HG03460 (cell line): ENCODE data around the gene PDPN.

Experiments
- ATAC-seq: cut with Tn5 transposase; IDR thresholded peaks from one replicate; pipeline ENCODE4 v1.9.1; 2021; ENCODE audit not compliant: unreplicated experiment

Gene PDPN

DNA sequence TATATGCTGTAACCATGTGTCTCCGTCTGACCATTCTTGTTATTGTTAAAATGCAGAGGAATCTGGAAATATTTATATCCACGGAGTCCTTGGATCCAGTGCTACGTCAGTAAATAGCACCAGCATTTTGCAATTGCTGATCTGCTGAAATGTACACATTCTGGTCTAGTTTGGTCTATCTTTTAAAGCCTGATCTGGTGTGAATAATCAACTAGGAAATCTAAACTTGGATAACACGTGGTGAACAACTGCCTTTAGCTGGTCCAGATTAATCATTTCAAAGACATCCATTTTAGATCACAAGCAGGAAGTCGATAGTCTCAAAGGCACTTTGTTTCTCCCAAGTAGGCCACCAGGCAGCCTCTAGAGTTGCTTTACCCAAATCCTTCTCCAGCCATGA lies 32.6 kb downstream of the PDPN start:
- no peak for ATAC-seq

DNA sequence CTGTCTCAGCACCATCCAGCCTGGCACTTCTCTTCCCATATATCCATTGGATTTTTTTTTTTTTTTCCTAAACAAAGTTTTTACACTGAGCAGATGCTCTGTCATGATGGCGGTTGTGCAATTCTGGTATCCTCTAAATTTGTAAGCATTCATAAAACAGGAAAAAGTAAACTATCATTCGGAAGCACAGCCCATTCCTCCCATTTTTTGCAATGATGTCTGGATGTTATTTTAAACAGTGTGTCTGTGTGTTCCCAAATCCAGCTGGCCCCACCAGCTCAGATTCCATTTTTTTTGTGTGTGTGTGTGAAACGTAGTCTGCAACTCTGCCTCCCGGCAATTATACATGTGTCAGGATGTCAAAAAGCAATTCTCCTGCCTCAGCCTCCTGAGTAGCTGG lies 33.5 kb downstream of the PDPN start:
- no peak for ATAC-seq

DNA sequence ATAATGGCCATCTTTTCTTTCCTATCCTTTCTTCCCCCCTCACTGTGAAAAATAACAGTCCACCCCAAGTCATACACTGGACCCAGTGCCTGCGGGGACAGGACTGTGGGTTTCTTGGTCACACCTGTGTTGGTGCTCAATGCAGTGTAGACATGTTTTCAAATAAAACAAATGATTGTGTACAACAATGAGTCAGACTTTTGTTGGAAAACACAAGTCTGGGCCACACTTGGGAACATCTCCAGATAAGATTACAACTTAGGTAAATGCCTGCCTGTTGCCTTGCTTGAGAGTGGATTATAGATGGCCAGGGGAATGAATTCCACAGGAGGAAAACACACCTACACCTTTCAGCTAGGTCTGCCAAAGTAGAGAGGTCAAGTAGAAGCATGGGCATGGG lies 34.1 kb downstream of the PDPN start:
- ATAC-seq: no peak

DNA sequence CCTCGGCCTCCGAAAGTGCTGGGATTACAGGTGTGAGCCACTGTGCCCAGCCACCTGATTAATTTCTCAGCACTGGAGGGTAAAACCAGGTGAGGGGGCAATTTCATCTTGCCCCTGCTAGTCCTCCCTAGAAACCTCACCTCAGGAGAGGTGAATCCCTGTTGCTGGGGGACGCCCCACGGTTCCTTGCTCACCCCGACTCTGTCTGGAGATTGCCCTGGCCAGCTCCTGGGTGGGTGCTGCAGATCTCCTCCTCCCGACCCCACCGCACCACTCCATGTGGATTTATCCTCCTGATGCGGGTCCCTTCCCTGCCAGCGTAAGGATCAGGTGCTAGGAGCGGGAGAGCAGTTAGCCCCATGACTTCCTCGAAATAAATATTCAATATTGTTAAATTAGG lies 34.9 kb downstream of the PDPN start:
- ATAC-seq: no peak

DNA sequence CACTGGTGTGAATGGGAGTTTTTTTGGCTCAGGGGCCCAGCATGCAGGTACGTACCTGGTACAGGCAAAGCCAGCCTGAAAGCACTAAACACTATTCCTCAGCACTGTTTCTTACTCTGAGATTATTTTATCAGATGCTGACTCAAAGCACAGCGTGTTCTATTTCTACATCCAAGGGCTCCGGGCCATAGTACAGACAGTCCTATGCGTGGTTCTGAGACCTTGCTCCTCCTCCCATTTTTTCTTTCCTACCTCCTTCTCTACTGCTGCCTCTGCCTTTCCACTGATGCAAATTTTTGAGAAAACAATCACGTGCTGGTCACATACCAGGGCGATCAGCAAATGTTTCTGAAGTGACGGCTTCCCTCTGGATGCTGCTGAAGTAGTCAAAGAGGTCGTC lies 36.3 kb downstream of the PDPN start:
- no peak for ATAC-seq

- ATAC-seq: no peak
Measured at GRCh38 chr1:13620825-13621224, 37.2 kb downstream of the PDPN start.

- ATAC-seq: no peak
Measured at GRCh38 chr1:13622446-13622845, 38.8 kb downstream of the PDPN start.

- ATAC-seq: no peak
Measured at GRCh38 chr1:13623021-13623637, 39.5 kb downstream of the PDPN start.

DNA sequence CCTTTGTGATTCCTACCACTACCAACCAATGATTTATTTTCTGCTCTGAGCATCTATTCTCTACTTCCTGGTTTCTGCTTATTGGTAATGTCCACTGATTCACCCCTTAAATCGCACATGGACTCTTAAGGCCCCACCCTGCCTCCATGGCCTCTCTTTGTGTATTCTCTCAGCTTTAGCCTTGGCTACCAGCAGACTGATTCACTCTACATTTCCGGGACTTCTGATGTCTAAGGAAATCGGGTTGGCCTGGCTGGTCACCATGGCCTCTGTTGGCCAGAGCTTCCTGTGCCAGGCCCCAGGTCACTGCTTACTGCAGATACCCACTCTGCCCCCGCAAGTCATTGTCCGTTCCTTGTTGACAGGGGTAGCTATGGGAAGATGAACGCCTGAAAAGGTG lies 40.9 kb downstream of the PDPN start:
- no peak for ATAC-seq

DNA sequence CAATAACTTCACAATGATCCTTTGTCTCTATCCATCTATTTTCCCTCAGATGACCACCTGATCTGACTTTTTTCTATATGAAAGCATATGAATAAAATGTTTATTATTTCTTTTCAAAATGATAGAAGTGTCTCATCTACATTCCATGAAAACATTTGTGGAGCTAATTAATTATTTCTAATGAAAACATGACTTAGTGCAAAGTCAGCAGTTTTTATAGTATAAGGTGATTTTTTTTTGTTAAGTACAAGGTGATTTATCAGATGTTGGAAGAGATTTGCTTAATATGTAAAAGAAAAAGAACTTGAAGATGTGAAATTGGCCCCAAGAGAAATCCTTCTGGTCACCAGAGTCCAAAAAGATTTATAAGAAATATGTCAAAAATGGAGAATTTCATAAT lies 43.5 kb downstream of the PDPN start:
- ATAC-seq: no peak

GRCh38 chr1:13628218-13628617 lies 44.6 kb downstream of the PDPN start:
- ATAC-seq: no peak

GRCh38 chr1:13628711-13629110 lies 45.1 kb downstream of the PDPN start:
- ATAC-seq: no peak

GRCh38 chr1:13642306-13643004 lies 58.8 kb downstream of the PDPN start:
- ATAC-seq: no peak

GRCh38 chr1:13643017-13643416 lies 59.4 kb downstream of the PDPN start:
- no peak for ATAC-seq

DNA sequence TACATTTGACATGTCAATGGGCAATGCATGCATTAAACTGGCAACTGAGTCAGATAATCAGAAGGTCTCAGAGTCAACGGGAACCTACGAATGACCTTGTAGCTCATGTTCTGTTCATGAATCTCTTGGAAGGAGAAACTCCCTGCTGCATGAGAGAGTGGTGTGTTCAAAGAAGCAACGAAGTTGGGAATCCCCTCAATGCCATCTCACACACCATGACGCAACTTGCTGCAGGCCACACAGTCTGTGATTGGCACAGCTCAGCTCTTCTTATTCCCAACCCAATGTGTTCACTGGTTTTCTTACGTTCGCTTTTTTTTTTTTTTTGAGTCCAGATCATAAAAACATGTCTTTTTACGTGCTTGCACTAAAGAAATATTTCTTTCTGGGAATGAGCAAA lies 62.9 kb downstream of the PDPN start:
- ATAC-seq: no peak

GRCh38 chr1:13651279-13651678 lies 67.6 kb downstream of the PDPN start:
- ATAC-seq: no peak

- ATAC-seq: no peak
Measured at GRCh38 chr1:13652238-13652637, 68.6 kb downstream of the PDPN start.

DNA sequence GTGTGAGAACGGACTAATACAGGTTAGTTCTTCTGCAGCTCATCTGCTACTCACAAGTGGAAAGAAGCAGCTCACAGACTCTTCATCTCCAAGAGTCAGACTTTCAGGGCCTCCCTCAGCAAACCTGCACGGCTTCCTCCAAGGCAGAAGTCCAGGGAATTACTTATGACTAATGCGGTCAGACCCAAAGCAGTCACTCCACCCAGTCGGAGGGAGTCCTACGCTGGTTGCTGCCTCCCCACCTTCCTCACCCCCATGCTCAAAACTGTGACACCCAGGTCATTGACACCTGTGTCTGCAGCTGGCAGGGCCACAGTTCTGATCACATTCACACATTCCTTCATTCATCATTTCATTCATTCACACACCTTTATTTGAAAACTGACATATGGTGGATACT lies 77.9 kb downstream of the PDPN start:
- no peak for ATAC-seq

- ATAC-seq: no peak
Measured at GRCh38 chr1:13662493-13662892, 78.9 kb downstream of the PDPN start.

GRCh38 chr1:13663969-13664368 lies 80.3 kb downstream of the PDPN start:
- ATAC-seq: no peak

- ATAC-seq: peak; percentile 50
Measured at GRCh38 chr1:13664451-13664850, 80.8 kb downstream of the PDPN start.

GRCh38 chr1:13666317-13666716 lies 82.7 kb downstream of the PDPN start:
- no peak for ATAC-seq
